ENCODE results near the gene UGT1A9.

GRCh38 chr2:233700028-233700635 lies 28.4 kb downstream of the UGT1A9 start:
- no peak for TF ChIP-seq FOXA1 (IDR thresholded peaks at IDR 0.05)
- no peak for TF ChIP-seq FOXM1 (IDR thresholded peaks at IDR 0.05; ENCODE audit: borderline replicate concordance)
- TF ChIP-seq ELF4 (IDR thresholded peaks at IDR 0.05) = no peak
- TF ChIP-seq L3MBTL2 (conservative IDR thresholded peaks at IDR 0.05) = no peak
- no peak for TF ChIP-seq BHLHE40 (IDR thresholded peaks at IDR 0.05; ENCODE audit: borderline replicate concordance)
- TF ChIP-seq SUZ12 (IDR thresholded peaks at IDR 0.05) = no peak
- TF ChIP-seq TARDBP (IDR thresholded peaks at IDR 0.05) = no peak
- TF ChIP-seq ZNF384 (IDR thresholded peaks at IDR 0.05) = no peak
- no peak for TF ChIP-seq ARNT (IDR thresholded peaks at IDR 0.05)
- TF ChIP-seq CTBP1 (IDR thresholded peaks at IDR 0.05; ENCODE audit: borderline replicate concordance) = no peak
- no peak for TF ChIP-seq NFRKB (IDR thresholded peaks at IDR 0.05)

All from HEK293T (cell line).